ENCODE data around the gene ACBD5. TPM values are rescaled to one million over a fixed set of nuclear protein-coding genes. Genes with fewer than 3 reads are reported as not detected.
"Not testable (repeated sequence)": the region's sequence is repeated elsewhere in the genome, so short reads cannot be mapped to it uniquely, and the experiment has no call there.

ACBD5 gene
- polyA plus RNA-seq (ENCODE audit: insufficient read length) = 39.0 TPM
- long read RNA-seq, donor 1, full-length matches to known transcripts = 5 of 5 reads
- long read RNA-seq, donor 1, partial matches to known transcripts = 0 of 5 reads
- long read RNA-seq, donor 1, other reads (novel, unspliced or antisense) = 0 of 5 reads
- long read RNA-seq, donor 2, full-length matches to known transcripts = 3 of 3 reads
- long read RNA-seq, donor 2, partial matches to known transcripts = 0 of 3 reads
- long read RNA-seq, donor 2, other reads (novel, unspliced or antisense) = 0 of 3 reads
- long read RNA-seq, donor 3, full-length matches to known transcripts = 4 of 4 reads
- long read RNA-seq, donor 3, partial matches to known transcripts = 0 of 4 reads
- long read RNA-seq, donor 3, other reads (novel, unspliced or antisense) = 0 of 4 reads
- long read RNA-seq, donor 4 = 0 reads
- long read RNA-seq, donor 5, full-length matches to known transcripts = 11 of 11 reads
- long read RNA-seq, donor 5, partial matches to known transcripts = 0 of 11 reads
- long read RNA-seq, donor 5, other reads (novel, unspliced or antisense) = 0 of 11 reads
- long read RNA-seq, donor 6, full-length matches to known transcripts = 9 of 9 reads
- long read RNA-seq, donor 6, partial matches to known transcripts = 0 of 9 reads
- long read RNA-seq, donor 6, other reads (novel, unspliced or antisense) = 0 of 9 reads
- long read RNA-seq, donor 7, transcript ACBD5-205 (13 exons, 3,921 nt) = major isoform, 8 of 9 reads
- long read RNA-seq, donor 7, partial matches to known transcripts = 0 of 9 reads
- long read RNA-seq, donor 7, other reads (novel, unspliced or antisense) = 0 of 9 reads
- long read RNA-seq, donor 8, full-length matches to known transcripts = 5 of 5 reads
- long read RNA-seq, donor 8, partial matches to known transcripts = 0 of 5 reads
- long read RNA-seq, donor 8, other reads (novel, unspliced or antisense) = 0 of 5 reads

- DNase-seq = no peak
Observed at GRCh38 chr10:27240212-27241009, at the start of gene ACBD5. Gene ACBD5, minus strand, starts transcription at chr10:27240797. Its CDS starts 109 bp downstream, at chr10:27240688.

GRCh38 chr10:27285093-27285492, 44.5 kb upstream of the ACBD5 start:
- DNase-seq = peak; percentile 13

- no peak for DNase-seq
Observed at GRCh38 chr10:27276581-27276980, 36.0 kb upstream of the ACBD5 start.

GRCh38 chr10:27266025-27266424, 25.4 kb upstream of the ACBD5 start:
- not testable (repeated sequence) for DNase-seq

GRCh38 chr10:27262788-27263187, 22.2 kb upstream of the ACBD5 start:
- DNase-seq = not testable (repeated sequence)

GRCh38 chr10:27258838-27259812, 18.5 kb upstream of the ACBD5 start:
- peak; percentile 12 for DNase-seq

GRCh38 chr10:27258492-27258837, 17.9 kb upstream of the ACBD5 start:
- no peak for DNase-seq

- DNase-seq = no peak
Observed at GRCh38 chr10:27256299-27257189, 15.9 kb upstream of the ACBD5 start.

GRCh38 chr10:27253576-27253975, 13.0 kb upstream of the ACBD5 start:
- no peak for DNase-seq

GRCh38 chr10:27252267-27253000, 11.8 kb upstream of the ACBD5 start:
- no peak for DNase-seq

GRCh38 chr10:27251554-27251953, 11.0 kb upstream of the ACBD5 start:
- DNase-seq = no peak

- no peak for DNase-seq
Observed at GRCh38 chr10:27248215-27248614, 7.6 kb upstream of the ACBD5 start.

GRCh38 chr10:27247441-27247840, 6.8 kb upstream of the ACBD5 start:
- DNase-seq = no peak

GRCh38 chr10:27247006-27247405, 6.4 kb upstream of the ACBD5 start:
- no peak for DNase-seq

GRCh38 chr10:27245836-27246235, 5.2 kb upstream of the ACBD5 start:
- DNase-seq = no peak

- no peak for DNase-seq
Observed at GRCh38 chr10:27244976-27245375, 4.4 kb upstream of the ACBD5 start.

- no peak for DNase-seq
Observed at GRCh38 chr10:27242951-27243551, 2.5 kb upstream of the ACBD5 start.

- no peak for DNase-seq
Observed at GRCh38 chr10:27242473-27242950, 1.9 kb upstream of the ACBD5 start.

Measured in left kidney (tissue), 8 donors.